Smooth muscle cell (in vitro differentiated cells): ENCODE measurements around the gene LAMA1. TPM values are rescaled to one million over a fixed set of nuclear protein-coding genes. Genes with fewer than 3 reads are reported as not detected.

ENCODE experiments used
- DNase-seq: peaks from one replicate; lab custom pipeline; 2025; ENCODE audit not compliant: unreplicated experiment; lab: John Stamatoyannopoulos, UW
- H2AFZ ChIP-seq: fragments of 200-600 bp; sonication (generic); 2 replicates; pipeline ENCODE4 v1.6.0; 2016; ENCODE audit warnings: antibody characterized with exemption, low read depth, mild to moderate bottlenecking
- H3F3A ChIP-seq: fragments of 200-600 bp; sonication (generic); 2 replicates; pipeline ENCODE4 v1.6.0; 2017; ENCODE audit warnings: antibody characterized with exemption, low read depth
- H3K27ac ChIP-seq: fragments of 200-600 bp; sonication (generic); 2 replicates; pipeline ENCODE4 v1.5.1; 2016; ENCODE audit warnings: low read depth, mild to moderate bottlenecking
- H3K27me3 ChIP-seq: fragments of 200-600 bp; sonication (generic); 2 replicates; pipeline ENCODE4 v1.6.1; 2016; ENCODE audit warnings: low read depth, mild to moderate bottlenecking
- H3K36me3 ChIP-seq: fragments of 200-600 bp; sonication (generic); 2 replicates; pipeline ENCODE4 v1.5.1; 2016; ENCODE audit warnings: low read depth
- H3K4me1 ChIP-seq: fragments of 200-600 bp; sonication (generic); 2 replicates; pipeline ENCODE4 v1.5.1; 2016; ENCODE audit warnings: low read depth
- H3K4me2 ChIP-seq: fragments of 200-600 bp; sonication (generic); 2 replicates; pipeline ENCODE4 v1.6.0; 2016; ENCODE audit warnings: mild to moderate bottlenecking
- H3K4me3 ChIP-seq: fragments of 200-600 bp; sonication (generic); 2 replicates; pipeline ENCODE4 v1.5.1; 2016; ENCODE audit warnings: mild to moderate bottlenecking
- H3K79me2 ChIP-seq: fragments of 200-600 bp; sonication (generic); 2 replicates; pipeline ENCODE4 v1.6.0; 2016; ENCODE audit warnings: low read depth, mild to moderate bottlenecking
- H3K9ac ChIP-seq: fragments of 200-600 bp; sonication (generic); 2 replicates; pipeline ENCODE4 v1.6.0; 2016; ENCODE audit warnings: low read depth
- H3K9me3 ChIP-seq: fragments of 200-600 bp; sonication (generic); replicated peaks from 2 replicates; pipeline ENCODE4 v1.5.1; 2016; ENCODE audit warnings: low read depth
- H4K20me1 ChIP-seq: fragments of 200-600 bp; sonication (generic); 2 replicates; pipeline ENCODE4 v1.6.0; 2016; ENCODE audit warnings: low read depth
- CTCF ChIP-seq: fragments of 200-600 bp; sonication (generic); IDR thresholded peaks from 2 replicates; pipeline ENCODE4 v1.5.1; 2017; ENCODE audit warnings: borderline replicate concordance, mild to moderate bottlenecking, antibody characterized with exemption; ENCODE audit not compliant: insufficient read depth, poor library complexity, severe bottlenecking
- WGBS: methylation state at CpG from one replicate; pipeline ENCODE4 v1.1.7; 2016; ENCODE audit warnings: low lambda C conversion rate; 5-methylcytosine and 5-hydroxymethylcytosine counted together
- polyA plus RNA-seq: library from polyadenylated mRNA; unstranded; fragments of >200 nt; fragmentation: Nextera tagmentation; extraction: Ambion mirVana; gene quantifications from 2 replicates; pipeline ENCODE4 v1.2.1, GENCODE V29; 2016
- total RNA-seq: library from RNA; depleted of rRNA; stranded (reverse); fragments of >200 nt; gene quantifications from 2 replicates; pipeline ENCODE4 v1.2.3, GENCODE V29; 2014

Gene LAMA1
- total and polyA plus RNA-seq, 2 experiments from 2014 or later = 6.7 to 9.7 TPM

- 98% methylated on average over 3 of the region's 3 CpGs for WGBS
- Histone ChIP-seq H3K79me2 (no peaks in the 10 kb centered on the region), H3K36me3 (no peaks in the 10 kb centered on the region), H3K9me3 (no peaks in the 10 kb centered on the region), H3F3A (no peaks in the 10 kb centered on the region), H3K27ac (no peak overlapping the region), H2AFZ (no peak overlapping the region), H3K4me1 (no peaks in the 10 kb centered on the region), H3K4me3 (no peak overlapping the region), H4K20me1 (no peaks in the 10 kb centered on the region), H3K9ac (no peak overlapping the region), H3K27me3 (no peaks in the 10 kb centered on the region), H3K4me2 (no peak overlapping the region)
- no peak for TF ChIP-seq CTCF
- DNase-seq = no peak
These were observed 85.1 kb downstream of the LAMA1 start for GRCh38 chr18:7032537-7032936.

GRCh38 chr18:7028625-7029024 is 89.0 kb downstream of the LAMA1 start:
- DNase-seq = no peak
- H3K4me1 ChIP-seq = no peaks in the 10 kb centered on the region
- no peaks in the 10 kb centered on the region for H3K9me3 ChIP-seq
- H3F3A ChIP-seq = no peaks in the 10 kb centered on the region
- no peaks in the 10 kb centered on the region for H3K36me3 ChIP-seq
- H3K9ac ChIP-seq = no peak overlapping the region
- H3K79me2 ChIP-seq = no peaks in the 10 kb centered on the region
- no peak overlapping the region for H3K4me2 ChIP-seq
- H3K27me3 ChIP-seq = no peaks in the 10 kb centered on the region
- H3K27ac ChIP-seq = no peak overlapping the region
- H4K20me1 ChIP-seq = no peaks in the 10 kb centered on the region
- H2AFZ ChIP-seq = no peak overlapping the region
- WGBS = 91% methylated on average over 13 of the region's 13 CpGs
- TF ChIP-seq CTCF = no peak
- no peak overlapping the region for H3K4me3 ChIP-seq

GRCh38 chr18:7025194-7025593 is 92.4 kb downstream of the LAMA1 start:
- no peaks in the 10 kb centered on the region for H3K9me3 ChIP-seq
- no peaks in the 10 kb centered on the region for H3K4me1 ChIP-seq
- H4K20me1 ChIP-seq = no peaks in the 10 kb centered on the region
- H3K27ac ChIP-seq = no peak overlapping the region
- WGBS = 95% methylated on average over 6 of the region's 6 CpGs
- no peak for DNase-seq
- H3K9ac ChIP-seq = no peak overlapping the region
- no peaks in the 10 kb centered on the region for H3K79me2 ChIP-seq
- H3K4me2 ChIP-seq = no peak overlapping the region
- H3K27me3 ChIP-seq = no peaks in the 10 kb centered on the region
- no peaks in the 10 kb centered on the region for H3K36me3 ChIP-seq
- no peak overlapping the region for H2AFZ ChIP-seq
- no peak overlapping the region for H3K4me3 ChIP-seq
- H3F3A ChIP-seq = no peaks in the 10 kb centered on the region
- TF ChIP-seq CTCF = no peak

- Histone ChIP-seq H3K36me3 (no peaks in the 10 kb centered on the region), H3K4me3 (no peak overlapping the region)
- 91% methylated on average over 7 of the region's 7 CpGs for WGBS
These were observed 94.0 kb downstream of the LAMA1 start for GRCh38 chr18:7023581-7023980.

More at GRCh38 chr18:7023581-7023980, 94.0 kb downstream of the LAMA1 start:
- no peaks in the 10 kb centered on the region for H3K4me1 ChIP-seq
- H3K9ac ChIP-seq = no peak overlapping the region
- no peak for TF ChIP-seq CTCF
- no peaks in the 10 kb centered on the region for H4K20me1 ChIP-seq
- H3K27me3 ChIP-seq = no peaks in the 10 kb centered on the region
- no peak for DNase-seq
- no peak overlapping the region for H2AFZ ChIP-seq
- no peaks in the 10 kb centered on the region for H3F3A ChIP-seq
- H3K79me2 ChIP-seq = no peaks in the 10 kb centered on the region
- no peaks in the 10 kb centered on the region for H3K9me3 ChIP-seq
- no peak overlapping the region for H3K4me2 ChIP-seq
- no peak overlapping the region for H3K27ac ChIP-seq
